HL-60 (cell line): ENCODE results near the gene ELOB.
A peak's percentile ranks its signal among the peaks of the same experiment; 100 is the strongest.

Experiments
- DNase-seq, 2 experiments: peaks; one replicate each; pipeline ENCODE4 v3.0.0-alpha.2; 2010 to 2020; ENCODE audit warnings: low read depth in 1 of 2, low spot score in 1 of 2
- H3K27ac ChIP-seq: fragments of 250-450 bp; sonication (Bioruptor Pico); replicated peaks from 2 replicates; pipeline ENCODE4 v1.5.1; 2020; ENCODE audit warnings: mild to moderate bottlenecking, moderate library complexity
- H3K27me3 ChIP-seq: fragments of 250-450 bp; sonication (Bioruptor Pico); 2 replicates; pipeline ENCODE4 v1.5.1; 2021; ENCODE audit warnings: mild to moderate bottlenecking, moderate library complexity; ENCODE audit not compliant: insufficient read depth, poor library complexity, severe bottlenecking
- H3K4me3 ChIP-seq: replicated peaks from 2 replicates; pipeline ENCODE4 v1.5.1; 2011; ENCODE audit warnings: mild to moderate bottlenecking, control low read depth, low read length; ENCODE audit not compliant: insufficient read depth
- GABPA ChIP-seq: IDR thresholded peaks from 2 replicates; pipeline ENCODE4 v1.6.1; 2012; ENCODE audit warnings: low read depth
- POLR2AphosphoS5 ChIP-seq: IDR thresholded peaks from 2 replicates; pipeline ENCODE4 v1.6.1; 2012; ENCODE audit warnings: low read depth
- SPI1 ChIP-seq: IDR thresholded peaks from 2 replicates; pipeline ENCODE4 v1.6.1; 2012; ENCODE audit warnings: low read depth, mild to moderate bottlenecking, borderline replicate concordance
- TF ChIP-seq, protein P1 (sequence below): IDR thresholded peaks from one replicate; pipeline ENCODE4 v1.5.1; 2011; ENCODE audit warnings: low read length, control low read depth, inconsistent platforms; ENCODE audit not compliant: insufficient read depth
- TF ChIP-seq, protein P2 (sequence below): IDR thresholded peaks from 2 replicates; pipeline ENCODE4 v1.6.1; 2012; ENCODE audit warnings: low read depth; ENCODE audit not compliant: insufficient replicate concordance

The ELOB gene

DNA sequence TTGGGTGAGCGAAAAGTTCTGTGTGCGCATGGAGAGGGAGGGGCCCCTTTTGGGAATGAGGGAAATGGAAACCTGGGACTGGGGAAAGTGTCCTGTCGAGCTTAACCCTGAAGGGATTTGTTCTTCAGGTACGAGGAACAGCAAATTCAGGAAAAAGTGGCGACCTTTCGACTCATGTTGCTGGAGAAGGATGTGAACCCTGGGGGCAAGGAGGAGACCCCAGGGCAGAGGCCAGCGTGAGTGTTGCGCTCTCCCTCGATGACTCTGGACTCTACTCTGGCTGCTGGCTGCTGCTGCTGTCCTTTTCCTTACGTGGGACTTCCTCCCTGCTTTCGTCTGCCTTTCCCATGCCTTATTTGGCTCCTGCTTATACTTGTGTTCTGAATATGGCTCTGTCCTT is 19.7 kb downstream of the ELOB start:
- Histone ChIP-seq H3K27ac (no peak overlapping the region), H3K27me3 (no peaks in the 10 kb centered on the region), H3K4me3 (no peak overlapping the region)
- peak in 1 of 2 experiments; percentile 17 for DNase-seq
- TF ChIP-seq SPI1: no peak
- TF ChIP-seq, protein P1, sequence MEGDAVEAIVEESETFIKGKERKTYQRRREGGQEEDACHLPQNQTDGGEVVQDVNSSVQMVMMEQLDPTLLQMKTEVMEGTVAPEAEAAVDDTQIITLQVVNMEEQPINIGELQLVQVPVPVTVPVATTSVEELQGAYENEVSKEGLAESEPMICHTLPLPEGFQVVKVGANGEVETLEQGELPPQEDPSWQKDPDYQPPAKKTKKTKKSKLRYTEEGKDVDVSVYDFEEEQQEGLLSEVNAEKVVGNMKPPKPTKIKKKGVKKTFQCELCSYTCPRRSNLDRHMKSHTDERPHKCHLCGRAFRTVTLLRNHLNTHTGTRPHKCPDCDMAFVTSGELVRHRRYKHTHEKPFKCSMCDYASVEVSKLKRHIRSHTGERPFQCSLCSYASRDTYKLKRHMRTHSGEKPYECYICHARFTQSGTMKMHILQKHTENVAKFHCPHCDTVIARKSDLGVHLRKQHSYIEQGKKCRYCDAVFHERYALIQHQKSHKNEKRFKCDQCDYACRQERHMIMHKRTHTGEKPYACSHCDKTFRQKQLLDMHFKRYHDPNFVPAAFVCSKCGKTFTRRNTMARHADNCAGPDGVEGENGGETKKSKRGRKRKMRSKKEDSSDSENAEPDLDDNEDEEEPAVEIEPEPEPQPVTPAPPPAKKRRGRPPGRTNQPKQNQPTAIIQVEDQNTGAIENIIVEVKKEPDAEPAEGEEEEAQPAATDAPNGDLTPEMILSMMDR: no peak
- TF ChIP-seq, protein P2, sequence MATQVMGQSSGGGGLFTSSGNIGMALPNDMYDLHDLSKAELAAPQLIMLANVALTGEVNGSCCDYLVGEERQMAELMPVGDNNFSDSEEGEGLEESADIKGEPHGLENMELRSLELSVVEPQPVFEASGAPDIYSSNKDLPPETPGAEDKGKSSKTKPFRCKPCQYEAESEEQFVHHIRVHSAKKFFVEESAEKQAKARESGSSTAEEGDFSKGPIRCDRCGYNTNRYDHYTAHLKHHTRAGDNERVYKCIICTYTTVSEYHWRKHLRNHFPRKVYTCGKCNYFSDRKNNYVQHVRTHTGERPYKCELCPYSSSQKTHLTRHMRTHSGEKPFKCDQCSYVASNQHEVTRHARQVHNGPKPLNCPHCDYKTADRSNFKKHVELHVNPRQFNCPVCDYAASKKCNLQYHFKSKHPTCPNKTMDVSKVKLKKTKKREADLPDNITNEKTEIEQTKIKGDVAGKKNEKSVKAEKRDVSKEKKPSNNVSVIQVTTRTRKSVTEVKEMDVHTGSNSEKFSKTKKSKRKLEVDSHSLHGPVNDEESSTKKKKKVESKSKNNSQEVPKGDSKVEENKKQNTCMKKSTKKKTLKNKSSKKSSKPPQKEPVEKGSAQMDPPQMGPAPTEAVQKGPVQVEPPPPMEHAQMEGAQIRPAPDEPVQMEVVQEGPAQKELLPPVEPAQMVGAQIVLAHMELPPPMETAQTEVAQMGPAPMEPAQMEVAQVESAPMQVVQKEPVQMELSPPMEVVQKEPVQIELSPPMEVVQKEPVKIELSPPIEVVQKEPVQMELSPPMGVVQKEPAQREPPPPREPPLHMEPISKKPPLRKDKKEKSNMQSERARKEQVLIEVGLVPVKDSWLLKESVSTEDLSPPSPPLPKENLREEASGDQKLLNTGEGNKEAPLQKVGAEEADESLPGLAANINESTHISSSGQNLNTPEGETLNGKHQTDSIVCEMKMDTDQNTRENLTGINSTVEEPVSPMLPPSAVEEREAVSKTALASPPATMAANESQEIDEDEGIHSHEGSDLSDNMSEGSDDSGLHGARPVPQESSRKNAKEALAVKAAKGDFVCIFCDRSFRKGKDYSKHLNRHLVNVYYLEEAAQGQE: no peak
- no peak for TF ChIP-seq GABPA
- TF ChIP-seq POLR2AphosphoS5: no peak

DNA sequence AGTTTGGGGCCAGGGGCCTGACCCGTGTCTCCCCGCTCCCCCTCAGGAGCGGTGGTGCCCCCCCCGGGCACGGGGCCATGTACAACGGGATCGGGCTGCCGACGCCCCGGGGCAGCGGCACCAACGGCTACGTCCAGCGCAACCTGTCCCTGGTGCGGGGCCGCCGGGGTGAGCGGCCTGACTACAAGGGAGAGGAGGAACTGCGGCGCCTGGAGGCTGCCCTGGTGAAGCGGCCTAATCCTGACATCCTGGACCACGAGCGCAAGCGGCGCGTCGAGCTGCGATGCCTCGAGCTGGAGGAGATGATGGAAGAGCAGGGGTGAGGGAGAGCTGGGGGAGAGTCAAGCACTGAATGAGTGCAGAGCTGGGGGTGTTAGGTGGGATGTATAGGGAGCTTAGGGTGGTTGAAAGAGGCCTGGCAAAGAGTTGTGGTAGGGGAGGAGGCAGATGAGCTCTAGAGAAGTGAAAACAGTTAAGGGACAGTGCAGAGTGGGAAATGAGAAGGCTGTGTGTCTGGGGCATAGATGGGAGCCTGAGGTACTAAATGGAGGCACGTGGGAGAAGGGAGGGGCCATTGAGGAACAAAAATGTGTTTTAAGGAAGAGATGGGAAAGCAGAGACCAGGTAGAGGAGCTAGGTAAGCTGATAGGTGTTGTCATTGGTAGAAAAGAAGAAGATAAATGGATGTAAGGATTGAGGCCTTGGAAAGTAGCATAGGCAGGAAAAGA is 20.6 kb downstream of the ELOB start:
- TF ChIP-seq, protein P2: no peak
- TF ChIP-seq, protein P1: no peak
- TF ChIP-seq GABPA: no peak
- TF ChIP-seq SPI1: no peak
- no peak for TF ChIP-seq POLR2AphosphoS5
- peak in 1 of 2 experiments; percentile 26 for DNase-seq
- H3K27me3 ChIP-seq: no peaks in the 10 kb centered on the region
- H3K4me3 ChIP-seq: no peak overlapping the region
- no peak overlapping the region for H3K27ac ChIP-seq

DNA sequence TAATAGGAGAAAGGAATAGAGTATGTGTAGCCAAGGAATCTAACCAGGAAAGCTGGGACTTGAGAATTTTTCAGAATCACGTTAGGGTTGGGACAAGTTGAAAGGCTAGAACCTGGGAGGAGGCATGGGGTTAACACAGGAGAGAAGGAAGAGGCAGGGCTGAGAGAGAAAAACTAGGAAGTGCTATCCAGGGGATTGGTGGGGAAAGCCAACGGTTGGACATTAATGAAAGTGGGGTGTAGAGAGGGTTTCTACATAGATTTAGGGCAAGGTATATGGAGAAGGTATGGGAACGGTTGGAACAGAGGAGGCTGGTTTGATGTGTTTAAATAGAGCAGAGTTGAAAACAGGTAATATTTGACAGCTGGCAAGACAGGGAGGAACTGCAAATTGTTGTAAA is 21.9 kb downstream of the ELOB start:
- peak in 1 of 2 experiments; percentile 11 for DNase-seq
- Histone ChIP-seq H3K27ac (peak overlapping the region; percentile 96), H3K27me3 (no peaks in the 10 kb centered on the region), H3K4me3 (peak overlapping the region; percentile 50; the same call in 1 of the 2 replicates)
- no peak for TF ChIP-seq POLR2AphosphoS5
- TF ChIP-seq, protein P2: no peak
- peak; percentile 37; the same call in 1 of the 2 replicates for TF ChIP-seq SPI1
- TF ChIP-seq GABPA: no peak
